WTC11 (cell line): ENCODE measurements around the gene BCL7A. TPM values are rescaled to one million over a fixed set of nuclear protein-coding genes. Genes with fewer than 3 reads are reported as not detected.

Source experiments
- ATAC-seq: fragments of 200-7000 bp; cut with Tn5 transposase; 2 replicates; pipeline ENCODE4 v1.10.0; 2021; ENCODE audit warnings: mild to moderate bottlenecking, moderate library complexity
- CTCF ChIA-PET: fragments of 300-600 bp; sonication (Branson Sonifier 250); formaldehyde crosslinking; loops from one replicate; lab custom pipeline; 2021; ENCODE audit warnings: antibody characterized with exemption; lab: Charles Lee
- POLR2A ChIA-PET: fragments of 350-600 bp; sonication (Branson Sonifier 250); formaldehyde crosslinking; loops from one replicate; lab custom pipeline; 2021; ENCODE audit warnings: antibody characterized with exemption; lab: Charles Lee
- DNase-seq: peaks from one replicate; pipeline ENCODE4 v3.0.0; 2021; ENCODE audit warnings: low spot score
- H3K27ac Mint-ChIP-seq: 2 replicates; pipeline ENCODE4 v1.8.0; 2021; ENCODE audit warnings: mixed read lengths
- H3K27me3 Mint-ChIP-seq: 2 replicates; pipeline ENCODE4 v1.8.0; 2021; ENCODE audit warnings: low read depth, mild to moderate bottlenecking, moderate library complexity, mixed read lengths
- H3K36me3 Mint-ChIP-seq: 2 replicates; pipeline ENCODE4 v1.8.0; 2021; ENCODE audit warnings: mixed read lengths
- H3K4me1 Mint-ChIP-seq: 2 replicates; pipeline ENCODE4 v1.8.0; 2022; ENCODE audit warnings: mixed read lengths
- H3K4me3 Mint-ChIP-seq: 2 replicates; pipeline ENCODE4 v1.8.0; 2021; ENCODE audit warnings: mild to moderate bottlenecking, moderate library complexity, mixed read lengths
- H3K9me3 Mint-ChIP-seq: 2 replicates; pipeline ENCODE4 v1.8.0; 2021; ENCODE audit warnings: mixed read lengths
- JAZF1 ChIP-seq: fragments of 250-450 bp; sonication (Bioruptor Pico); IDR thresholded peaks from 2 replicates; pipeline ENCODE4 v1.9.0; 2021; ENCODE audit warnings: moderate library complexity, mild to moderate bottlenecking, inconsistent platforms
- JUN ChIP-seq: sonication (generic); formaldehyde crosslinking; IDR thresholded peaks from 2 replicates; pipeline ENCODE4 v1.8.0; 2023; ENCODE audit warnings: mild to moderate bottlenecking, missing genetic modification reagents
- MYBL2 ChIP-seq: sonication (generic); formaldehyde crosslinking; IDR thresholded peaks from 2 replicates; pipeline ENCODE4 v1.8.1; 2023; ENCODE audit warnings: mild to moderate bottlenecking, moderate library complexity, missing genetic modification reagents
- NR2C2 ChIP-seq: sonication (generic); formaldehyde crosslinking; IDR thresholded peaks from 2 replicates; pipeline ENCODE4 v1.8.0; 2022; ENCODE audit warnings: mild to moderate bottlenecking, missing genetic modification reagents
- NR3C1 ChIP-seq: sonication (generic); formaldehyde crosslinking; conservative IDR thresholded peaks from 2 replicates; pipeline ENCODE4 v1.8.1; 2023; ENCODE audit warnings: low read depth, mild to moderate bottlenecking, missing genetic modification reagents
- PRRX2 ChIP-seq: fragments of 250-450 bp; sonication (Bioruptor Pico); IDR thresholded peaks from 2 replicates; pipeline ENCODE4 v1.8.0; 2021; ENCODE audit warnings: mild to moderate bottlenecking
- RELA ChIP-seq: sonication (generic); formaldehyde crosslinking; IDR thresholded peaks from 2 replicates; pipeline ENCODE4 v1.8.1; 2022; ENCODE audit warnings: missing genetic modification reagents, mild to moderate bottlenecking, borderline replicate concordance
- SMAD4 ChIP-seq: sonication (generic); formaldehyde crosslinking; IDR thresholded peaks from 2 replicates; pipeline ENCODE4 v1.8.0; 2022; ENCODE audit warnings: mild to moderate bottlenecking, missing genetic modification reagents
- TEAD4 ChIP-seq: sonication (generic); formaldehyde crosslinking; IDR thresholded peaks from 2 replicates; pipeline ENCODE4 v1.8.0; 2022; ENCODE audit warnings: mild to moderate bottlenecking, missing genetic modification reagents
- ZNF138 ChIP-seq: sonication (generic); formaldehyde crosslinking; conservative IDR thresholded peaks from 2 replicates; pipeline ENCODE4 v1.8.1; 2022; ENCODE audit warnings: mild to moderate bottlenecking, moderate library complexity, missing genetic modification reagents
- total RNA-seq: library from RNA; stranded (reverse); gene quantifications from 3 replicates; pipeline ENCODE4 v1.2.3, GENCODE V29; 2021
- TF ChIP-seq, protein P1 (sequence below): sonication (generic); formaldehyde crosslinking; IDR thresholded peaks from 2 replicates; pipeline ENCODE4 v1.8.0; 2023; ENCODE audit warnings: mild to moderate bottlenecking, missing genetic modification reagents
- TF ChIP-seq, protein P2 (sequence below): sonication (generic); formaldehyde crosslinking; IDR thresholded peaks from 2 replicates; pipeline ENCODE4 v1.8.0; 2023; ENCODE audit warnings: missing genetic modification reagents, mild to moderate bottlenecking, borderline replicate concordance
- TF ChIP-seq, protein P3 (sequence below): sonication (generic); formaldehyde crosslinking; IDR thresholded peaks from 2 replicates; pipeline ENCODE4 v1.8.1; 2022; ENCODE audit warnings: mild to moderate bottlenecking, moderate library complexity, missing genetic modification reagents
- TF ChIP-seq, protein P4 (sequence below): sonication (generic); formaldehyde crosslinking; IDR thresholded peaks from 2 replicates; pipeline ENCODE4 v1.8.1; 2023; ENCODE audit warnings: mild to moderate bottlenecking, missing genetic modification reagents, moderate library complexity
- TF ChIP-seq, protein P5 (sequence below): sonication (generic); formaldehyde crosslinking; IDR thresholded peaks from 2 replicates; pipeline ENCODE4 v1.8.0; 2022; ENCODE audit warnings: mild to moderate bottlenecking, missing genetic modification reagents
- TF ChIP-seq, protein P6 (sequence below): sonication (generic); formaldehyde crosslinking; IDR thresholded peaks from 2 replicates; pipeline ENCODE4 v1.8.1; 2022; ENCODE audit warnings: missing genetic modification reagents, borderline replicate concordance
- TF ChIP-seq, protein P7 (sequence below): sonication (generic); formaldehyde crosslinking; IDR thresholded peaks from 2 replicates; pipeline ENCODE4 v1.8.1; 2023; ENCODE audit warnings: mild to moderate bottlenecking, missing genetic modification reagents

The BCL7A gene
- total RNA-seq, 1 experiment from 2014 or later = 19.7 TPM

DNA sequence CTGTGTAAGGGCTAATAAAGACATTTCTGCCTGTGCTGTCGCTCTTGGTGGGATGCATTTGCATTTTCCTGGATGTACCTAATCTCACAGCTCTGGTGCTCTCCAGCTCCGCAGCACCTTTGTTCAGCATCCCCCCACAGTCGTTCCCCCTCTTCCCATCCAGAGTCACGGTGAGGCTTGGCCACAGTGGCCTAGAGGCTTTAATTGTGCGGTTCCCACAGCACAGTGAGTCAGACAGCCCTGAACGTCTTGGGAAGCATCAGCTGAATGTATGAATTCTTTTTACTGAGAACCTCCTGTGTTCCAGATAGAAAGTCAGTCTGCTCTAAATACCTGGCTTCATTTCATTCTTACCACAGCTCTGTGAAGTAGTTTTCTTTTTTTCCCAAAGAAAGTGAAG is 85.6 kb downstream of the BCL7A start:
- DNase-seq (no peak), ATAC-seq (no peak)
- TF ChIP-seq RELA = no peak
- TF ChIP-seq, protein P1, sequence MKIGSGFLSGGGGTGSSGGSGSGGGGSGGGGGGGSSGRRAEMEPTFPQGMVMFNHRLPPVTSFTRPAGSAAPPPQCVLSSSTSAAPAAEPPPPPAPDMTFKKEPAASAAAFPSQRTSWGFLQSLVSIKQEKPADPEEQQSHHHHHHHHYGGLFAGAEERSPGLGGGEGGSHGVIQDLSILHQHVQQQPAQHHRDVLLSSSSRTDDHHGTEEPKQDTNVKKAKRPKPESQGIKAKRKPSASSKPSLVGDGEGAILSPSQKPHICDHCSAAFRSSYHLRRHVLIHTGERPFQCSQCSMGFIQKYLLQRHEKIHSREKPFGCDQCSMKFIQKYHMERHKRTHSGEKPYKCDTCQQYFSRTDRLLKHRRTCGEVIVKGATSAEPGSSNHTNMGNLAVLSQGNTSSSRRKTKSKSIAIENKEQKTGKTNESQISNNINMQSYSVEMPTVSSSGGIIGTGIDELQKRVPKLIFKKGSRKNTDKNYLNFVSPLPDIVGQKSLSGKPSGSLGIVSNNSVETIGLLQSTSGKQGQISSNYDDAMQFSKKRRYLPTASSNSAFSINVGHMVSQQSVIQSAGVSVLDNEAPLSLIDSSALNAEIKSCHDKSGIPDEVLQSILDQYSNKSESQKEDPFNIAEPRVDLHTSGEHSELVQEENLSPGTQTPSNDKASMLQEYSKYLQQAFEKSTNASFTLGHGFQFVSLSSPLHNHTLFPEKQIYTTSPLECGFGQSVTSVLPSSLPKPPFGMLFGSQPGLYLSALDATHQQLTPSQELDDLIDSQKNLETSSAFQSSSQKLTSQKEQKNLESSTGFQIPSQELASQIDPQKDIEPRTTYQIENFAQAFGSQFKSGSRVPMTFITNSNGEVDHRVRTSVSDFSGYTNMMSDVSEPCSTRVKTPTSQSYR = no peak
- TF ChIP-seq, protein P2, sequence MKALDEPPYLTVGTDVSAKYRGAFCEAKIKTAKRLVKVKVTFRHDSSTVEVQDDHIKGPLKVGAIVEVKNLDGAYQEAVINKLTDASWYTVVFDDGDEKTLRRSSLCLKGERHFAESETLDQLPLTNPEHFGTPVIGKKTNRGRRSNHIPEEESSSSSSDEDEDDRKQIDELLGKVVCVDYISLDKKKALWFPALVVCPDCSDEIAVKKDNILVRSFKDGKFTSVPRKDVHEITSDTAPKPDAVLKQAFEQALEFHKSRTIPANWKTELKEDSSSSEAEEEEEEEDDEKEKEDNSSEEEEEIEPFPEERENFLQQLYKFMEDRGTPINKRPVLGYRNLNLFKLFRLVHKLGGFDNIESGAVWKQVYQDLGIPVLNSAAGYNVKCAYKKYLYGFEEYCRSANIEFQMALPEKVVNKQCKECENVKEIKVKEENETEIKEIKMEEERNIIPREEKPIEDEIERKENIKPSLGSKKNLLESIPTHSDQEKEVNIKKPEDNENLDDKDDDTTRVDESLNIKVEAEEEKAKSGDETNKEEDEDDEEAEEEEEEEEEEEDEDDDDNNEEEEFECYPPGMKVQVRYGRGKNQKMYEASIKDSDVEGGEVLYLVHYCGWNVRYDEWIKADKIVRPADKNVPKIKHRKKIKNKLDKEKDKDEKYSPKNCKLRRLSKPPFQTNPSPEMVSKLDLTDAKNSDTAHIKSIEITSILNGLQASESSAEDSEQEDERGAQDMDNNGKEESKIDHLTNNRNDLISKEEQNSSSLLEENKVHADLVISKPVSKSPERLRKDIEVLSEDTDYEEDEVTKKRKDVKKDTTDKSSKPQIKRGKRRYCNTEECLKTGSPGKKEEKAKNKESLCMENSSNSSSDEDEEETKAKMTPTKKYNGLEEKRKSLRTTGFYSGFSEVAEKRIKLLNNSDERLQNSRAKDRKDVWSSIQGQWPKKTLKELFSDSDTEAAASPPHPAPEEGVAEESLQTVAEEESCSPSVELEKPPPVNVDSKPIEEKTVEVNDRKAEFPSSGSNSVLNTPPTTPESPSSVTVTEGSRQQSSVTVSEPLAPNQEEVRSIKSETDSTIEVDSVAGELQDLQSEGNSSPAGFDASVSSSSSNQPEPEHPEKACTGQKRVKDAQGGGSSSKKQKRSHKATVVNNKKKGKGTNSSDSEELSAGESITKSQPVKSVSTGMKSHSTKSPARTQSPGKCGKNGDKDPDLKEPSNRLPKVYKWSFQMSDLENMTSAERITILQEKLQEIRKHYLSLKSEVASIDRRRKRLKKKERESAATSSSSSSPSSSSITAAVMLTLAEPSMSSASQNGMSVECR (CRISPR knock-in tag) = no peak
- TF ChIP-seq, protein P3, sequence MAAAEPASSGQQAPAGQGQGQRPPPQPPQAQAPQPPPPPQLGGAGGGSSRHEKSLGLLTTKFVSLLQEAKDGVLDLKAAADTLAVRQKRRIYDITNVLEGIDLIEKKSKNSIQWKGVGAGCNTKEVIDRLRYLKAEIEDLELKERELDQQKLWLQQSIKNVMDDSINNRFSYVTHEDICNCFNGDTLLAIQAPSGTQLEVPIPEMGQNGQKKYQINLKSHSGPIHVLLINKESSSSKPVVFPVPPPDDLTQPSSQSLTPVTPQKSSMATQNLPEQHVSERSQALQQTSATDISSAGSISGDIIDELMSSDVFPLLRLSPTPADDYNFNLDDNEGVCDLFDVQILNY = no peak
- TF ChIP-seq SMAD4 (CRISPR knock-in tag) = no peak
- no peak for TF ChIP-seq TEAD4 (CRISPR knock-in tag)
- TF ChIP-seq, protein P4, sequence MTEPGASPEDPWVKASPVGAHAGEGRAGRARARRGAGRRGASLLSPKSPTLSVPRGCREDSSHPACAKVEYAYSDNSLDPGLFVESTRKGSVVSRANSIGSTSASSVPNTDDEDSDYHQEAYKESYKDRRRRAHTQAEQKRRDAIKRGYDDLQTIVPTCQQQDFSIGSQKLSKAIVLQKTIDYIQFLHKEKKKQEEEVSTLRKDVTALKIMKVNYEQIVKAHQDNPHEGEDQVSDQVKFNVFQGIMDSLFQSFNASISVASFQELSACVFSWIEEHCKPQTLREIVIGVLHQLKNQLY (CRISPR knock-in tag) = no peak
- TF ChIP-seq, protein P5, sequence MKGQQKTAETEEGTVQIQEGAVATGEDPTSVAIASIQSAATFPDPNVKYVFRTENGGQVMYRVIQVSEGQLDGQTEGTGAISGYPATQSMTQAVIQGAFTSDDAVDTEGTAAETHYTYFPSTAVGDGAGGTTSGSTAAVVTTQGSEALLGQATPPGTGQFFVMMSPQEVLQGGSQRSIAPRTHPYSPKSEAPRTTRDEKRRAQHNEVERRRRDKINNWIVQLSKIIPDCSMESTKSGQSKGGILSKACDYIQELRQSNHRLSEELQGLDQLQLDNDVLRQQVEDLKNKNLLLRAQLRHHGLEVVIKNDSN (CRISPR knock-in tag) = no peak
- no peak for TF ChIP-seq NR2C2 (CRISPR knock-in tag)
- TF ChIP-seq NR3C1 = no peak
- no peak for TF ChIP-seq JUN (CRISPR knock-in tag)
- TF ChIP-seq PRRX2 (CRISPR knock-in tag) = no peak
- Mint-ChIP-seq H3K4me3 (no peak overlapping the region), H3K27ac (0 out of 2 replicates have a peak overlapping the region, but pooled peaks have one; percentile 57), H3K27me3 (no peaks in the 10 kb centered on the region), H3K9me3 (peaks cover 5% of the 10 kb centered on the region), H3K4me1 (peaks cover 6% of the 10 kb centered on the region), H3K36me3 (peaks cover 4% of the 10 kb centered on the region)
- ChIA-PET CTCF (interaction anchor here (1.2 to 3.6 kb wide), 4 partner anchors 9 to 76 kb away, joined by 3 to 19 read pairs (median 4); no protein-coding TSS in a partner anchor), POLR2A (no interaction called here)

DNA sequence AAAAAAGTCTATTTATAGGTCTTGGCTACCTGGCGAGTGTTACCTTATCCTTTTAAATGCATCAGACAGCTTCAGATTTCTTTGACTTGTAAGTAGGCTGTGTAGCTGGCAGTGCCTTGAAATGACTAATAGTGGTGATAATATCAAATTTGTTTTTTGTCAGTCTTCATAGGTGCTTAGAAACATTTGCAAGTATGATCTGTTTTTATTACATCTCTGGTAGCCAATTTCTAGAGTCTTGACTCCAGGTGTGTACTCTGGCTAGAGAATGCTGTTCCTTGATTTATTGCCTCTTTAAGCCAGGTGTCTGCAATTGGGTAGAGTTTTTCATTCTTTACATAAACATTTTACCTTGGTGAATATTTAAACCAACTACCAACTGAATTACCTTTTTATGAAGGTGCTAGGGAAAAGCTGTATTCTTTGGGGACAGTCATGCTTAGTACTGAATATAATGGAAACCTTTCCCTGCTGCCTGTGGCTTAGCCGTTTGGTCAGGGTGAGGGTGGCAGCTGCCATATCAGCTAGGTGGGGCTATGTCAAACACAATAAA is 89.5 kb downstream of the BCL7A start:
- no peak for ATAC-seq
- H3K27ac Mint-ChIP-seq = no peak overlapping the region

More for the DNA sequence above, 89.5 kb downstream of the BCL7A start:
- CTCF ChIA-PET = interaction anchor here (1.3 kb wide), 1 partner anchor 57 kb away, joined by 5 read pairs; no protein-coding TSS in a partner anchor
- TF ChIP-seq MYBL2 (CRISPR knock-in tag) (no peak), ZNF138 (CRISPR knock-in tag) (no peak), JAZF1 (CRISPR knock-in tag) (no peak)
- TF ChIP-seq, protein P6, sequence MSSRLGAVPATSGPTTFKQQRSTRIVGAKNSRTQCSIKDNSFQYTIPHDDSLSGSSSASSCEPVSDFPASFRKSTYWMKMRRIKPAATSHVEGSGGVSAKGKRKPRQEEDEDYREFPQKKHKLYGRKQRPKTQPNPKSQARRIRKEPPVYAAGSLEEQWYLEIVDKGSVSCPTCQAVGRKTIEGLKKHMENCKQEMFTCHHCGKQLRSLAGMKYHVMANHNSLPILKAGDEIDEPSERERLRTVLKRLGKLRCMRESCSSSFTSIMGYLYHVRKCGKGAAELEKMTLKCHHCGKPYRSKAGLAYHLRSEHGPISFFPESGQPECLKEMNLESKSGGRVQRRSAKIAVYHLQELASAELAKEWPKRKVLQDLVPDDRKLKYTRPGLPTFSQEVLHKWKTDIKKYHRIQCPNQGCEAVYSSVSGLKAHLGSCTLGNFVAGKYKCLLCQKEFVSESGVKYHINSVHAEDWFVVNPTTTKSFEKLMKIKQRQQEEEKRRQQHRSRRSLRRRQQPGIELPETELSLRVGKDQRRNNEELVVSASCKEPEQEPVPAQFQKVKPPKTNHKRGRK (CRISPR knock-in tag) = no peak
- TF ChIP-seq, protein P7, sequence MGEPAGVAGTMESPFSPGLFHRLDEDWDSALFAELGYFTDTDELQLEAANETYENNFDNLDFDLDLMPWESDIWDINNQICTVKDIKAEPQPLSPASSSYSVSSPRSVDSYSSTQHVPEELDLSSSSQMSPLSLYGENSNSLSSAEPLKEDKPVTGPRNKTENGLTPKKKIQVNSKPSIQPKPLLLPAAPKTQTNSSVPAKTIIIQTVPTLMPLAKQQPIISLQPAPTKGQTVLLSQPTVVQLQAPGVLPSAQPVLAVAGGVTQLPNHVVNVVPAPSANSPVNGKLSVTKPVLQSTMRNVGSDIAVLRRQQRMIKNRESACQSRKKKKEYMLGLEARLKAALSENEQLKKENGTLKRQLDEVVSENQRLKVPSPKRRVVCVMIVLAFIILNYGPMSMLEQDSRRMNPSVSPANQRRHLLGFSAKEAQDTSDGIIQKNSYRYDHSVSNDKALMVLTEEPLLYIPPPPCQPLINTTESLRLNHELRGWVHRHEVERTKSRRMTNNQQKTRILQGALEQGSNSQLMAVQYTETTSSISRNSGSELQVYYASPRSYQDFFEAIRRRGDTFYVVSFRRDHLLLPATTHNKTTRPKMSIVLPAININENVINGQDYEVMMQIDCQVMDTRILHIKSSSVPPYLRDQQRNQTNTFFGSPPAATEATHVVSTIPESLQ = no peak
- Mint-ChIP-seq H3K27me3 (no peaks in the 10 kb centered on the region), H3K4me3 (no peak overlapping the region), H3K9me3 (no peaks in the 10 kb centered on the region), H3K36me3 (no peaks in the 10 kb centered on the region), H3K4me1 (peaks cover 11% of the 10 kb centered on the region)
- no peak for DNase-seq
- POLR2A ChIA-PET = interaction anchor here (1.3 kb wide), 1 partner anchor 57 kb away, joined by 3 read pairs; no protein-coding TSS in a partner anchor
